OCI-LY7 (cell line): ENCODE data around the gene IGF1. TPM values are rescaled to one million over a fixed set of nuclear protein-coding genes. Genes with fewer than 3 reads are reported as not detected.

Experiments used
- Bru-seq: library from RNA; stranded (reverse); fragments of 400-500 nt; gene quantifications from one replicate; lab custom pipeline; 2021; lab: Mats Ljungman, UMichigan
- BruChase-seq, 2 experiments: library from RNA; stranded (reverse); fragments of 400-500 nt; gene quantifications; one replicate each; lab custom pipeline; 2021; lab: Mats Ljungman, UMichigan
- BruUV-seq: library from RNA; stranded (reverse); fragments of 400-500 nt; replicated peaks from 2 replicates; lab custom pipeline; 2021; lab: Mats Ljungman, UMichigan
- CTCF ChIA-PET: fragments of 300-600 bp; sonication (Branson Sonifier 250); formaldehyde crosslinking; loops from one replicate; lab custom pipeline; 2022; ENCODE audit warnings: antibody characterized with exemption; ENCODE audit not compliant: unreplicated experiment; lab: Charles Lee
- POLR2A ChIA-PET: fragments of 300-600 bp; sonication (Branson Sonifier 250); formaldehyde crosslinking; loops from one replicate; lab custom pipeline; 2022; ENCODE audit warnings: antibody characterized with exemption; lab: Charles Lee
- DNase-seq: peaks from one replicate; pipeline ENCODE4 v3.0.0-alpha.2; 2015; ENCODE audit warnings: low spot score
- H2AFZ ChIP-seq: fragments of 200-600 bp; sonication (generic), shearing (Covaris generic); 2 replicates; pipeline ENCODE4 v1.6.1; 2014; ENCODE audit warnings: mild to moderate bottlenecking, antibody characterized with exemption, low read length, moderate library complexity
- H3K27ac ChIP-seq: fragments of 200-600 bp; sonication (generic); 2 replicates; pipeline ENCODE4 v1.5.1; 2014; ENCODE audit warnings: mixed run types, low read depth, mild to moderate bottlenecking, moderate library complexity, low read length, inconsistent platforms; ENCODE audit not compliant: poor library complexity, severe bottlenecking
- H3K36me3 ChIP-seq: fragments of 200-600 bp; sonication (generic); 2 replicates; pipeline ENCODE4 v1.6.1; 2014; ENCODE audit warnings: mild to moderate bottlenecking, antibody characterized with exemption, low read length, moderate library complexity, mixed read lengths; ENCODE audit not compliant: insufficient read depth
- H3K4me1 ChIP-seq: fragments of 200-600 bp; sonication (generic); 2 replicates; pipeline ENCODE4 v1.5.1; 2014; ENCODE audit warnings: mild to moderate bottlenecking, low read length; ENCODE audit not compliant: insufficient read depth, poor library complexity, severe bottlenecking
- H3K4me2 ChIP-seq: fragments of 200-600 bp; sonication (generic); 2 replicates; pipeline ENCODE4 v1.6.1; 2014; ENCODE audit warnings: mild to moderate bottlenecking, low read length
- H3K4me3 ChIP-seq: fragments of 200-600 bp; sonication (generic); 2 replicates; pipeline ENCODE4 v1.5.1; 2014; ENCODE audit warnings: mild to moderate bottlenecking, low read depth, low read length; ENCODE audit not compliant: poor library complexity, severe bottlenecking
- H3K79me2 ChIP-seq: fragments of 200-600 bp; sonication (generic); 2 replicates; pipeline ENCODE4 v1.6.1; 2016; ENCODE audit warnings: low read depth, mild to moderate bottlenecking, low read length, moderate library complexity, mixed read lengths; ENCODE audit not compliant: insufficient read depth
- H3K9me2 ChIP-seq: fragments of 200-600 bp; sonication (generic); 2 replicates; pipeline ENCODE4 v1.6.1; 2016; ENCODE audit warnings: mild to moderate bottlenecking, low read length, mixed read lengths; ENCODE audit not compliant: insufficient read depth
- H3K9me3 ChIP-seq: fragments of 200-600 bp; sonication (generic); 2 replicates; pipeline ENCODE4 v1.6.1; 2014; ENCODE audit warnings: mild to moderate bottlenecking, mixed run types, low read length, mixed read lengths
- H4K20me1 ChIP-seq: fragments of 200-600 bp; sonication (generic); 2 replicates; pipeline ENCODE4 v1.6.1; 2014; ENCODE audit warnings: mild to moderate bottlenecking, antibody characterized with exemption, low read length, moderate library complexity, mixed read lengths; ENCODE audit not compliant: insufficient read depth
- CTCF ChIP-seq: fragments of 200-600 bp; sonication (generic); conservative IDR thresholded peaks from 2 replicates; pipeline ENCODE4 v1.5.1; 2014; ENCODE audit warnings: mild to moderate bottlenecking, antibody characterized with exemption, low read length, moderate library complexity, mixed read lengths
- EZH2phosphoT487 ChIP-seq: fragments of 200-600 bp; sonication (generic); IDR thresholded peaks from 2 replicates; pipeline ENCODE4 v1.6.1; 2018; ENCODE audit warnings: low read depth, borderline replicate concordance, mild to moderate bottlenecking, mixed run types, antibody characterized with exemption, low read length, moderate library complexity, mixed read lengths
- intact Hi-C: fragments of 100-400 bp; cut with micrococcal nuclease; formaldehyde crosslinking; loops from one replicate; pipeline ENCODE4 v1.10.0; 2022; ENCODE audit not compliant: unreplicated experiment
- long read RNA-seq: library from polyadenylated mRNA; stranded (forward); transcript quantifications from one replicate; pipeline ENCODE4 v2.0.0, GENCODE V29; 2022
- total RNA-seq, 2 experiments: library from RNA; depleted of rRNA in 1 of 2; stranded (reverse); fragments of >200 nt in 1 of 2; shearing (Covaris generic) in 1 of 2; gene quantifications; 2 replicates each; pipeline ENCODE4 v1.2.3, GENCODE V29; 2014 to 2022

Gene IGF1
- total RNA-seq (2014; rRNA removed; shearing (Covaris generic)): not detected in 2 replicates
- not detected in 2 replicates for total RNA-seq (2022)
- not detected for Bru-seq, nascent RNA
- BruChase-seq, experiment 1, labeled RNA remaining after a 6-hour chase: not detected
- BruChase-seq, experiment 2, labeled RNA remaining after a 2-hour chase: not detected
- long read RNA-seq: 0 reads

GRCh38 chr12:102480406-102480805, at the start of gene IGF1:
Gene IGF1 (minus strand): TSS chr12:102480563. CDS start chr12:102480381, 182 bp downstream.
- peaks cover 22% of the 10 kb centered on the region for H3K4me1 ChIP-seq
- no peak within 1 kb of the TSS for H3K4me3 ChIP-seq
- H4K20me1 ChIP-seq: no peaks in the 10 kb centered on the region
- no peak within 1 kb of the TSS for H3K27ac ChIP-seq
- ChIA-PET CTCF (no interaction called here), POLR2A (no interaction called here)
- H3K9me3 ChIP-seq: no peaks in the 10 kb centered on the region
- DNase-seq: no peak
- no TSS peak for BruUV-seq
- TF ChIP-seq CTCF (no peak), EZH2phosphoT487 (no peak)
- H3K36me3 ChIP-seq: no peaks in the 10 kb centered on the region
- H3K9me2 ChIP-seq: no peaks in the 10 kb centered on the region
- no peak within 1 kb of the TSS for H3K4me2 ChIP-seq
- no peak within 1 kb of the TSS for H2AFZ ChIP-seq
- intact Hi-C loops: loop anchor here (10.0 kb wide), 1 partner anchor 706 kb away; no protein-coding TSS in a partner anchor
- no peaks in the 10 kb centered on the region for H3K79me2 ChIP-seq

GRCh38 chr12:102528111-102528510, 47.7 kb upstream of the IGF1 start:
- Histone ChIP-seq H3K79me2 (no peaks in the 10 kb centered on the region), H3K4me3 (no peak overlapping the region), H3K9me2 (no peaks in the 10 kb centered on the region), H3K27ac (no peak overlapping the region), H3K4me1 (no peaks in the 10 kb centered on the region), H3K9me3 (no peaks in the 10 kb centered on the region), H3K36me3 (no peaks in the 10 kb centered on the region), H4K20me1 (no peaks in the 10 kb centered on the region), H3K4me2 (no peak overlapping the region), H2AFZ (no peak overlapping the region)
- no TSS peak for BruUV-seq
- ChIA-PET POLR2A (no interaction called here), CTCF (no interaction called here)
- intact Hi-C loops: no loop called here
- DNase-seq: no peak
- TF ChIP-seq CTCF (no peak), EZH2phosphoT487 (no peak)

GRCh38 chr12:102527171-102527720, 46.9 kb upstream of the IGF1 start:
- no TSS peak for BruUV-seq
- CTCF ChIA-PET: no interaction called here
- H3K27ac ChIP-seq: no peak overlapping the region
- no peaks in the 10 kb centered on the region for H3K4me1 ChIP-seq
- H2AFZ ChIP-seq: no peak overlapping the region
- no peaks in the 10 kb centered on the region for H3K79me2 ChIP-seq
- TF ChIP-seq CTCF: no peak
- no peak for TF ChIP-seq EZH2phosphoT487
- POLR2A ChIA-PET: interaction anchor here (0.6 kb wide), 1 partner anchor 1413 kb away, joined by 3 read pairs; no protein-coding TSS in a partner anchor
- H3K9me2 ChIP-seq: no peaks in the 10 kb centered on the region
- H4K20me1 ChIP-seq: no peaks in the 10 kb centered on the region
- H3K4me2 ChIP-seq: no peak overlapping the region
- H3K4me3 ChIP-seq: no peak overlapping the region
- intact Hi-C loops: no loop called here
- no peaks in the 10 kb centered on the region for H3K36me3 ChIP-seq
- DNase-seq: no peak
- no peaks in the 10 kb centered on the region for H3K9me3 ChIP-seq
